ENCODE results near the gene SLC25A27. TPM values are rescaled to one million over a fixed set of nuclear protein-coding genes. Genes with fewer than 3 reads are reported as not detected.

The SLC25A27 gene
- total and polyA plus RNA-seq, 9 of the 15 experiments (the other 6 are each of a cell fraction or from before 2014, with no cell fraction given), result not detected

- POLR2A ChIA-PET, result no interaction called here
- FAIRE-seq, result no peak
- Histone ChIP-seq H2AFZ (ENCODE audit: low read depth, low read length) (no peak overlapping the region), H3K9ac (ENCODE audit: insufficient read depth in 1 of 2, low read depth in 2 of 2, low read length in 2 of 2) (no peak overlapping the region), H4K20me1 (replicated peaks; ENCODE audit: control insufficient read depth, insufficient read depth, low read length) (no peaks in the 10 kb centered on the region), H3K9me3 (replicated peaks; ENCODE audit: control insufficient read depth, insufficient read depth, low read depth, low read length) (no peaks in the 10 kb centered on the region), H3K36me3 (ENCODE audit: control insufficient read depth, insufficient read depth, low read length) (no peaks in the 10 kb centered on the region), H3K9me1 (ENCODE audit: control insufficient read depth, insufficient read depth, low read length) (no peaks in the 10 kb centered on the region), H3K4me2 (ENCODE audit: insufficient read depth, low read length) (no peak overlapping the region), H3K27me3 (ENCODE audit: control insufficient read depth in 2 of 2, insufficient read depth in 2 of 2, low read length in 2 of 2) (no peaks in the 10 kb centered on the region), H3K79me2 (ENCODE audit: control insufficient read depth, insufficient read depth, low read length) (no peaks in the 10 kb centered on the region), H3K4me3 (no peak overlapping the region), H3K4me1 (replicated peaks in 1 of 2; ENCODE audit: control insufficient read depth in 2 of 2, insufficient read depth in 2 of 2, low read length in 2 of 2) (no peaks in the 10 kb centered on the region), H3K27ac (ENCODE audit: extremely low read depth, low read depth, low read length) (no peak overlapping the region)
- in situ Hi-C loops (cut with MboI), result no loop called here
- BruUV-seq (replicated peaks), result no TSS peak
- CTCF ChIA-PET (ENCODE audit: low intra/inter-chr PET ratio), result no interaction called here
- WGBS (ENCODE audit: insufficient coverage, low coverage, missing lambda C conversion rate), result 0% methylated on average over 1 of the region's 1 CpG
- ATAC-seq, result no peak
- intact Hi-C loops (cut with micrococcal nuclease), result no loop called here
- DNase-seq (ENCODE audit: extremely low read depth in 1 of 4, low spot score in 3 of 4), result no peak
- no peak for TF ChIP-seq TCF7 (IDR thresholded peaks at IDR 0.05; ENCODE audit: borderline replicate concordance)
- TF ChIP-seq ZNF512 (tag; IDR thresholded peaks at IDR 0.05), result no peak
- no peak for TF ChIP-seq ZNF699 (CRISPR knock-in tag; IDR thresholded peaks at IDR 0.05; ENCODE audit: insufficient replicate concordance)
- TF ChIP-seq ZNF318 (IDR thresholded peaks at IDR 0.05; ENCODE audit: borderline replicate concordance in 1 of 2, low read depth in 1 of 2), result no peak
- no peak for TF ChIP-seq USF1 (CRISPR knock-in tag; IDR thresholded peaks at IDR 0.05)
These were observed 47.2 kb downstream of the SLC25A27 start for GRCh38 chr6:46699970-46700369.
